ENCODE results near the gene ARHGAP26.

Gene ARHGAP26, protein sequence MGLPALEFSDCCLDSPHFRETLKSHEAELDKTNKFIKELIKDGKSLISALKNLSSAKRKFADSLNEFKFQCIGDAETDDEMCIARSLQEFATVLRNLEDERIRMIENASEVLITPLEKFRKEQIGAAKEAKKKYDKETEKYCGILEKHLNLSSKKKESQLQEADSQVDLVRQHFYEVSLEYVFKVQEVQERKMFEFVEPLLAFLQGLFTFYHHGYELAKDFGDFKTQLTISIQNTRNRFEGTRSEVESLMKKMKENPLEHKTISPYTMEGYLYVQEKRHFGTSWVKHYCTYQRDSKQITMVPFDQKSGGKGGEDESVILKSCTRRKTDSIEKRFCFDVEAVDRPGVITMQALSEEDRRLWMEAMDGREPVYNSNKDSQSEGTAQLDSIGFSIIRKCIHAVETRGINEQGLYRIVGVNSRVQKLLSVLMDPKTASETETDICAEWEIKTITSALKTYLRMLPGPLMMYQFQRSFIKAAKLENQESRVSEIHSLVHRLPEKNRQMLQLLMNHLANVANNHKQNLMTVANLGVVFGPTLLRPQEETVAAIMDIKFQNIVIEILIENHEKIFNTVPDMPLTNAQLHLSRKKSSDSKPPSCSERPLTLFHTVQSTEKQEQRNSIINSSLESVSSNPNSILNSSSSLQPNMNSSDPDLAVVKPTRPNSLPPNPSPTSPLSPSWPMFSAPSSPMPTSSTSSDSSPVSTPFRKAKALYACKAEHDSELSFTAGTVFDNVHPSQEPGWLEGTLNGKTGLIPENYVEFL

GRCh38 chr5:142769793-142770649 lies at the start of gene ARHGAP26:
ARHGAP26 (plus strand) TSS chr5:142770377; CDS start chr5:142770762, 385 bp downstream.
- no peaks in the 10 kb centered on the region for H3K36me3 ChIP-seq
- H3K4me3 ChIP-seq: peak within 1 kb of the TSS; percentile 70 to 71
- H3K27ac ChIP-seq: peak within 1 kb of the TSS; percentile 77 to 84
- no peaks in the 10 kb centered on the region for H3K9me3 ChIP-seq
- peaks cover 0 to 26% (median 16%) of the 10 kb centered on the region in 4 donors for H3K4me1 ChIP-seq
- no peaks in the 10 kb centered on the region for H3K27me3 ChIP-seq
- TF ChIP-seq, protein P1, sequence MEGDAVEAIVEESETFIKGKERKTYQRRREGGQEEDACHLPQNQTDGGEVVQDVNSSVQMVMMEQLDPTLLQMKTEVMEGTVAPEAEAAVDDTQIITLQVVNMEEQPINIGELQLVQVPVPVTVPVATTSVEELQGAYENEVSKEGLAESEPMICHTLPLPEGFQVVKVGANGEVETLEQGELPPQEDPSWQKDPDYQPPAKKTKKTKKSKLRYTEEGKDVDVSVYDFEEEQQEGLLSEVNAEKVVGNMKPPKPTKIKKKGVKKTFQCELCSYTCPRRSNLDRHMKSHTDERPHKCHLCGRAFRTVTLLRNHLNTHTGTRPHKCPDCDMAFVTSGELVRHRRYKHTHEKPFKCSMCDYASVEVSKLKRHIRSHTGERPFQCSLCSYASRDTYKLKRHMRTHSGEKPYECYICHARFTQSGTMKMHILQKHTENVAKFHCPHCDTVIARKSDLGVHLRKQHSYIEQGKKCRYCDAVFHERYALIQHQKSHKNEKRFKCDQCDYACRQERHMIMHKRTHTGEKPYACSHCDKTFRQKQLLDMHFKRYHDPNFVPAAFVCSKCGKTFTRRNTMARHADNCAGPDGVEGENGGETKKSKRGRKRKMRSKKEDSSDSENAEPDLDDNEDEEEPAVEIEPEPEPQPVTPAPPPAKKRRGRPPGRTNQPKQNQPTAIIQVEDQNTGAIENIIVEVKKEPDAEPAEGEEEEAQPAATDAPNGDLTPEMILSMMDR (IDR thresholded peaks at IDR 0.05): peak; percentile 11 to 31
- DNase-seq: peak; percentile 97 to 99
- intact Hi-C loops (cut with DNase I; ENCODE audit: low total_unique reads): loop anchor here (5.0 kb wide), 2 partner anchors 53 to 92 kb away; no protein-coding TSS in a partner anchor

DNA sequence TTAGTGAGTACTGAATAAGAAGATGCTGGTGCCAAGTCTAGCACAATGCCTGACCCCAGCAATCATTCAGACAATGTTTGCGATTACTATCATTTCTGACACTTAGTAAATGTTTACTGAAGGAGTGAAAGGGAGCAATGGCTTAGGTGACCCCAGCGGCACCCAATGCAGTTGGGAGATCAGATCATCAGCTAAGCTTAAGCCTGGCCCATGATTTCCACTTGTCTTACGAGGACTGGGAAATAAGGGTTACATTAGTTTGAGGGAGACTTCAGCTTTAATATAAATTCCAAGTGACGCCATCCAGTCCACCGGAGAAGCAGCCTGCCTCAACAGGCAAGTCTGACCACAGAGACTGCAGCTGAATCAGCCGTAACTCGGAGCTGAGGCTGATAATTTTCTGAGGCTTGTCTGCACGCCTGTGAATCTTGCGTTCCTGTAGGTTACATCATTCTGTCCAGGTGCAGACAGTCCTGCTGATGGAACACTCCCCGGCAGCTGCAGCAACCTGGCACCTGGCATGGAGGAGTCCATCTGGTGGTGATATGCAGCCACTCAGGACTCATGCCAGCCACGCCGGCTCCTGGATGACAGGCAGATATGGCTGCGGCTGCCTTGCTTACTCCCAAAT lies 49.4 kb upstream of the ARHGAP26 start:
- H3K27ac ChIP-seq: no peak overlapping the region
- H3K36me3 ChIP-seq: no peaks in the 10 kb centered on the region
- peaks cover 0 to 20% (median 12%) of the 10 kb centered on the region in 4 donors for H3K4me1 ChIP-seq
- TF ChIP-seq, protein P1 (IDR thresholded peaks at IDR 0.05): no peak
- H3K9me3 ChIP-seq: no peaks in the 10 kb centered on the region
- intact Hi-C loops (cut with DNase I; ENCODE audit: low total_unique reads): loop anchor here (2.0 kb wide), 1 partner anchor 156 kb away; no protein-coding TSS in a partner anchor
- DNase-seq: no peak
- H3K27me3 ChIP-seq: no peaks in the 10 kb centered on the region
- H3K4me3 ChIP-seq: no peak overlapping the region

- Histone ChIP-seq H3K4me3 (no peak overlapping the region), H3K27me3 (no peaks in the 10 kb centered on the region), H3K36me3 (no peaks in the 10 kb centered on the region), H3K9me3 (no peaks in the 10 kb centered on the region), H3K27ac (no peak overlapping the region), H3K4me1 (peaks cover 0 to 31% (median 14%) of the 10 kb centered on the region in 4 donors)
- DNase-seq: no peak
- intact Hi-C loops (cut with DNase I; ENCODE audit: low total_unique reads): no loop called here
- TF ChIP-seq, protein P1 (IDR thresholded peaks at IDR 0.05): no peak
Observed at GRCh38 chr5:142722146-142722545, 48.0 kb upstream of the ARHGAP26 start.

DNA sequence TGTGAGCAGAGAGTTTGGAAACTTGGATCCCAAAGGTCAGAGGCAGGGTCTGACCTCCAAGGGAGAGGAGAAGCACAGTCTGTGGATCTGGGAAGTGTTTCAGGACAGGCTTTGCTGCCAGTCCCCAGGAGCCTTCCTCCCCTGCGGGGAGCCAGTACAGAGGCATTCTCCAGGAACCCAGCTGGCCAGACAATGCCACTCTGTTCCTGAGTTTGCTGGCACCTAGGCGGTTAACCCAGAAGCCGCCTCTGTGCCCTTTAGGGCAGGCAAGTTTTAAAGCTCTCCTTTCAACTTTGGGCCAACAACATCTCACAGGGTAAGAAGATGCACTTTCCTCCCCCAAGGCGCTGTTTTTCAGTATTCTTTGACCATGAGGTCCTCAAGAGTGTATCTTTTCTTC lies 47.3 kb upstream of the ARHGAP26 start:
- TF ChIP-seq, protein P1 (IDR thresholded peaks at IDR 0.05): no peak
- no peaks in the 10 kb centered on the region for H3K9me3 ChIP-seq
- no peak overlapping the region for H3K27ac ChIP-seq
- H3K27me3 ChIP-seq: no peaks in the 10 kb centered on the region
- intact Hi-C loops (cut with DNase I; ENCODE audit: low total_unique reads): no loop called here
- H3K36me3 ChIP-seq: no peaks in the 10 kb centered on the region
- DNase-seq: no peak
- no peak overlapping the region for H3K4me3 ChIP-seq
- H3K4me1 ChIP-seq: peaks cover 0 to 26% (median 12%) of the 10 kb centered on the region in 4 donors

DNA sequence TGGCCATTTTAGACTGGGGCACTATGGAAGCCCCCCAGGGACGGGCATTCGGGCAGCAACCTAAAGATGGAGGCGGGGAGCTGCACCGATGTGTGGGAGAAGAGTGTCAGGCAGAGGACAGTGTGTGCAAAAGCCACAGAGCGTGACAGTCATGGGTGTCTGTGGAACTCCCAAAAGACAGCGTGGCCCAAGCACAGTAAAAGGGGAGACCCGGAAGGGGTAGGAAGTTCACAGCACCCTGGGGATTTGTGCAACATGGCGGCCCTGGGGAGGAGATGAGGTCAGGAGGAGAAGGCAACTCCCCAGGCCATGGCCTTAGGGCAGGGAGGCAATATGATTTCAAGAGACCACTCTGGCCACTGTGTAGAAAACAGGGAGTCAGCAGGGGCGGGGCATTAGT lies 45.4 kb upstream of the ARHGAP26 start:
- TF ChIP-seq, protein P1 (IDR thresholded peaks at IDR 0.05): no peak
- H3K4me1 ChIP-seq: peaks cover 0 to 26% (median 12%) of the 10 kb centered on the region in 4 donors
- no peaks in the 10 kb centered on the region for H3K27me3 ChIP-seq
- H3K9me3 ChIP-seq: no peaks in the 10 kb centered on the region
- H3K27ac ChIP-seq: peak overlapping the region in 1 of 2 donors; percentile 47
- H3K36me3 ChIP-seq: no peaks in the 10 kb centered on the region
- intact Hi-C loops (cut with DNase I; ENCODE audit: low total_unique reads): no loop called here
- H3K4me3 ChIP-seq: no peak overlapping the region
- no peak for DNase-seq
